ENCODE measurements around the gene IFITM5.

- no peak for TF ChIP-seq TAF1 (IDR thresholded peaks at IDR 0.05; ENCODE audit: borderline replicate concordance, insufficient read depth, low read length)
- TF ChIP-seq REST (IDR thresholded peaks at IDR 0.05; ENCODE audit: insufficient read depth in 1 of 2, low read depth in 2 of 2, low read length in 2 of 2), result no peak
- TF ChIP-seq POLR2AphosphoS5 (IDR thresholded peaks at IDR 0.05; ENCODE audit: low read depth, low read length), result no peak
Observed at GRCh38 chr11:293852-294661, 5.3 kb downstream of the IFITM5 start.

All from PFSK-1 (cell line).